Activated CD4-positive, alpha-beta T cell treated with anti-CD3 and anti-CD28 coated beads, Interleukin-2, amount 50 U/mL, for 24 hours (primary cell): ENCODE data around the gene DTYMK.
"Not testable (repeated sequence)": the region's sequence is repeated elsewhere in the genome, so short reads cannot be mapped to it uniquely, and the experiment has no call there.

Experiments
- DNase-seq, 2 donors: peaks; one replicate each; pipeline ENCODE4 v3.0.0-alpha.2; 2020; ENCODE audit warnings: low read depth in 1 of 2, low spot score in 1 of 2

DTYMK gene

DNA sequence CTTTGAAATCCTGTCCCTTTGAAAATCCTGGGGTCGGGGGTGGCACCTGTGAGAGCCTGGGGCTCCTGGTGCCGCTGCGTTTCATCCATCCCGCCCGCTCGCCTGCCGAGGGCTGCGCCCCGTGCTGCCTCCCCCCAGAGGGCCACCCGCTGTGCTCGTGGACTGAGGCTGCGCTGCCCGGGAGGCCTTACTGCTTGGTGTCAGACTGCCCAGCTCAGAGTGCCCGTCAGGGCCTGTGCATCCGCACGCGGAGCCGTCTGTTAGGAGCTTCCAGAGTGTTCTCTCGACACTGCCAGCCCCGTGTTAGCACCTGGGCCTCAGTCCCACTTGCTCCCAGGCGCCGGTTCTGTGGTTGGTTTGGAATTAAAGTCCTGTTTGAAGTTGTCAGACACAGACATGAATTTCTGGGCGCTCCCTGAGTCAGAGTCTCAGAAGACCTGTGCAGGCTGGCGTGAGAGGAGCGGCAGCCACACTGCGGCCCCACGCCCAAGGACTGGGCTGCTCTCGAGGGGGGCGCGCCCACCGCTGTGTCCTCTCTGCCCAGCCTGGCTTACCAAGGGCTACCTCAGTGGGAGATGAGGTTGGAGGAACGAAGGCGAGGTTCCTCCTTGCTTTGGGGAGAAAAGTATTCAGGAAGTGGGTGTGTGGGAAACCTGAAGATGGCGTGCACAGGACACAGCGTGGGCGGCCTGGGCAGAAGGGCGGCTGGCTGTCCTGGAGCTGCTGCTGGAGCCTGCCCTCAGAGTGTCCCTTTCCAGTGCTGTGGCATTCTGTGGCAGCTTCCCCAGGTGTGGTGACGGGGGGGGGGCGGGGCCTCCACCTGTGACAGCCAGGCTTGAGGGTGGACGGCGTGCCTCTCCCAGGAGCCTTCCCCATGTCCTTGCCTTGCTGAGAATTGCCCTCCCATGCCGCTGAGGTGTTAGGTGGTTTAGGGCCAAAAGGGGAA is 14.1 kb downstream of the DTYMK start:
- no peak for DNase-seq

DNA sequence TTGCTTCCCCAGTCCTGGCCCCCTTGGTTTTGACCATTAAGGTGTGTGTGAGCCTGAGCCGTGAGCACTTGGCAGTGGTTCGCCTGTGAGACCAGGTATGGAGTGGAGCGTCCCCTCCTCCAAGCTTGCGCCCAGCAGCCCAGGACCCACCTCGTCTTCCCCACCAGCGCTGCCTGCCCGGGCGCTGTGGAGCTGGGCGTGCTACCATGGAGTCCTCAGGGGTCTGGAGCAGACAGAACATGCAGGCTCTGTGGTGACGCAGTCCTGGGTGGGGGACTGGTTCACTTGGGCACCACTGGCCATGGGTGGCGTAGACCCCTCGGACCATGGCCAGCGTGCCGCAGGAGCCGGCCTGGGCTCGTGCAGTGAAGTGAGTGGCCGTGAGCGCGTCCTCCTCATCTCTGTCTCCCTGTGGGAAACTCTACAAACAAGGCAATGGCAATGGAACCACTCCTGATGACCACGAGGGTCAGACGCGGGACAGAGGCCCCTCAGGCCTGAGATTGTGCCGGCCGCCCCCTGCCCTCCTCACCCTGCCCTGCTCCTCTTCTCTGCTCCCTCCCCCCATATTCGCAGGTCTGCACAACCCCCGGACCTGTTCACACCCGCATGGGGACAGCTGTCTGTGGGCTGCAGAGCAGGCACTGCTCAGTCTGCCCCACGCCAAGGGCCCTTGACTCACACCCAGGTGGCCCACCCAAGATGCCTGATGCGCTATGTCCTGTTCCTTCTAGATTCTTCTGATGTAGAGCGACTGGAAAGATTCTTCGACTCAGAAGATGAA is 15.0 kb downstream of the DTYMK start:
- DNase-seq, result no peak

DNA sequence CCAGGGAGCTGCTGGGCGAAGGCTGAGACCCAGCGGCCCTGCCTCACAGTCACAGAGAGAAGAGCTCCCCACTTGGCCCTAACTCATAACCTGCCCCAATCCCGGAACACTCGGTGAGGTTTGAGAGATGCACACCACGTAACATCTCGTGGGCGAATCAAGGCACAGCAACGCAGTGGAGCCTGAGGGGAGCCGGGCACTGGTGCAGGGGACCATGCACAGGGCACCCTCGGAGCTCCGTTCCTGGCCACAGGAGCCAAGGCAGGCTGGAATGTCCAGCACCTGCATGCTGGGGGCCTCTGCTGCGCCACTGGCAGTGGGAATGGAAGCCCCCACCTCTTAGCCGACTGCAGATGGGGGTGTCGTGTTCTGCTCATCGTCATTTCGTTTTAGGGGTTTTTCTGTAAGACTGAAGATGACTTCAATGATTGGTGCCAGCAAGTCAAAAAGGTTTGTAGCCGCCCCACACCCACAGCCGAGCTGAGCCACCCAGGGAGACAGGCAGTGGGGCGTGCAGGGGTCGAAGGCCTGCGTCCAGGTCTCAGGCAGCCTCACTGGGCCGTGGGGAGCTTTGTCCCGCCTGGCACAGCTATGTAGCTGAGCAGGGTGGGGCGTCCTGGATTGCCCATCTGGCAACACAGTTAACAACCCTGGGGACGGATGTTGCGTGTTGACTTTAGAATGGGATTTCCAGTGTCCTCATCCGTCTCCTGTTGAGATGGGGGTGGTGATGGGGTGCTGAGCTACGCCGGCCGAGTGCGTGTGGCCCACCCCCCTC is 16.1 kb downstream of the DTYMK start:
- no peak for DNase-seq

DNA sequence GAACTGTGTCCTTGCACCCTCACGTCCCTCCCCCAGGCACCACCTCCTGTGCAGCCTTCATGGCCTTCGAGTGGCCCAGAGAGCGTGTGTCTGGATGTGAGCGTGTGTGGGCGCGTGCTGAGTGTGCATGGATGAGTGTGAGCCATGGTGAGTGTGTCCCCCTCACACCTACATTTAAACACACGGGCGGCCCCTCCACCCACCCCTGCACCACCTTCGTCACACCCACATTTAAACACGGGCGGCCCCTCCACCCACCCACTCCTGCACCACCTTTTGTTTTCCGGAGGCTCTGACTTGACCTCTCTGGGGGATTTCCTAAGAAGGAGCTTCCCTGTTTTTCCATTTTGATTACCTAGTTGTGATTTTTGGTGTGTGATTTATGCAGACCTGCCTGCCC is 17.8 kb downstream of the DTYMK start:
- no peak for DNase-seq

DNA sequence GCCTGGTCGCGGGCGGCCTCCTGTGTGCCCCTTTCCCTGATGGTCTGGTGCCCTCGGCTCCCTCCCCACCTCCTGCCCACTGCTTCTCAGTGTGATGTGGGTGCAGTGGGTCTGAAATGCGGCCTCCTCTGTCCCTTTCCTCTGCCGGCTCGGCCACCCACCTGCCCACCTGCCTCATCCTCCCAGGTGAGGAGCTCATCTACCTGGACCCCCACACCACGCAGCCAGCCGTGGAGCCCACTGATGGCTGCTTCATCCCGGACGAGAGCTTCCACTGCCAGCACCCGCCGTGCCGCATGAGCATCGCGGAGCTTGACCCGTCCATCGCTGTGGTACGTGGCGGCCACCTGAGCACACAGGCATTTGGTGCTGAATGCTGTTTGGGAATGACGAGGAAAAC is 18.3 kb downstream of the DTYMK start:
- DNase-seq, result no peak

DNA sequence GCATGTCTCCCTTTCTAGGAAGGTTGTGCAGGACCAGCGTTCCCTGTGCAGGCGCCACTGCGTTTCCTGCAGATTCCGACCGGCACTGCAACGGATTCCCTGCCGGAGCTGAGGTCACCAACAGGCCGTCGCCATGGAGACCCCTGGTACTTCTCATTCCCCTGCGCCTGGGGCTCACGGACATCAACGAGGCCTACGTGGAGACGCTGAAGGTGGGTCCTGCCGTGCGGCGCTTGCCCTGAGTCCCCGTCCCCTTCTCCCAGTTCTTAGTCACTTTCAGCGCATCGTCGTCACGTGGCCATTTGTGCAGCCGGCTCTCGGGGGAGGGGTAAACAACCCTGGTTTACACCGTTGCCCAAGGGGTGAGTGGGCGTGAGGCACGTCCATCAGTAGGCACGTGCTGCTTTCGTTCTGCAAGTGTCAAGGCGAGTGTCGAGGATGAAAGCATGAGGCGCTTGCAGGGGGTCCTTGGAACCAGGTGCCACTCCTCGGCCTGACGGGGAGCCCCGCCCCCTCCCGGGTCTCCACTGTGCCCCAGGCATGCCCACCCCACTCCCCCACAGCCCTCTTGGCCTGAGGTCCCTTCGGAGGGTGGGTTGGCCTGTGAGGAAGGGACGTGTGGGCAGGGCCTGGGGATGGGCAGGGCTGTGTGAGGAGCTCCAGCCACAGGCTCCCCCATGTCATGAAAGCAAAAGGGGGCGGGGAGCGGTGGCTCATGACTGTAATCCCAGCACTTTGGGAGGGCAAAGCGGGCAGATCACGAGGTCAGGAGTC is 19.8 kb downstream of the DTYMK start:
- no peak for DNase-seq

DNA sequence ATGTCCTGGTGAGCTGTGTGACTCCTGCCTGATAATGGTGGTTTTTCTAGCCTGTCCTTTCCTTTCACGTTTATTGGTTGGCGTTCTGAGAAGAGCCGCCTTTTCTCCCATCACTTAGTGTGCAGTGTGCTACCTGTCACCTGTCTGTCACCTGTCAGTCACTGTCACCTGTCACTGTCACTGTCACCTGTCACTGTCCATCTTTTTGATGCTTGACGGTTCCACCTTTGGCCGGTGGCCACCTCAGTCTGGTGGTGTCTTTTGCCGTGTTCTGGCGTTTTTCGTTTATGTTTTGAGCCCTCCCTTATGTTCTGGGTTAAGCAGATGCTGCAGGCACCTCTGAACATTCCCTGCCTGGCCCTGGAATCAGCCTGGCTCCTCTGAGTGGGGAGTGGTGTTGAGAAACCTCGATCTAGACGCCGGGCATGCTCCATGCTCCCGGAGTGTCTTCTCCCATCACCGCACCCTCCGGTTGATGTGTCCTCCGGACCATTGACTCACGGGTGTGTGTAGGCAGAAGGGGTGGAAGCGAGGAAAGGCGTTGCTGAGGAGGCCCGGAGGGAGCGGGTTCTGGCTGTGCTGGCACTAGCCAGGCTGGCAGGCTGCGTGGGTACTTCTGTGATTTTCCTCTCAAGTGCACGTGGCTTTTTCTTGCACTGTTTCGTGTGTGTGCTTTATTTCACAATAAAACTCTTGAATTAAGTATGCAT is 20.7 kb downstream of the DTYMK start:
- DNase-seq, result no peak

DNA sequence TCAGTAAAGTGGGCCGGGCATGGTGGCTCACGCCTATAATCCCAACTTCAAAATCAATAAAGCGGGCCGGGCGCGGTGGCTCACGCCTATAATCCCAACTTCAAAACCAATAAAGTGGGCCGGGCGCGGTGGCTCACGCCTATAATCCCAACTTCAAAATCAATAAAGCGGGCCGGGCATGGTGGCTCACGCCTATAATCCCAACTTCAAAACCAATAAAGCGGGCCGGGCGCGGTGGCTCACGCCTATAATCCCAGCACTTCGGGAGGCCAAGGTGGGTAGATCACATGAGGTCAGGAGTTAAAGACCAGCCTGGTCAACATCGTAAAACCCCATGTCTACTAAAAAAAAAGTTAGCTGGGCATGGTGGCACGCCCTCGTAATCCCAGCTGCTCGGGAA is 23.9 kb downstream of the DTYMK start:
- DNase-seq, result not testable (repeated sequence)

DNA sequence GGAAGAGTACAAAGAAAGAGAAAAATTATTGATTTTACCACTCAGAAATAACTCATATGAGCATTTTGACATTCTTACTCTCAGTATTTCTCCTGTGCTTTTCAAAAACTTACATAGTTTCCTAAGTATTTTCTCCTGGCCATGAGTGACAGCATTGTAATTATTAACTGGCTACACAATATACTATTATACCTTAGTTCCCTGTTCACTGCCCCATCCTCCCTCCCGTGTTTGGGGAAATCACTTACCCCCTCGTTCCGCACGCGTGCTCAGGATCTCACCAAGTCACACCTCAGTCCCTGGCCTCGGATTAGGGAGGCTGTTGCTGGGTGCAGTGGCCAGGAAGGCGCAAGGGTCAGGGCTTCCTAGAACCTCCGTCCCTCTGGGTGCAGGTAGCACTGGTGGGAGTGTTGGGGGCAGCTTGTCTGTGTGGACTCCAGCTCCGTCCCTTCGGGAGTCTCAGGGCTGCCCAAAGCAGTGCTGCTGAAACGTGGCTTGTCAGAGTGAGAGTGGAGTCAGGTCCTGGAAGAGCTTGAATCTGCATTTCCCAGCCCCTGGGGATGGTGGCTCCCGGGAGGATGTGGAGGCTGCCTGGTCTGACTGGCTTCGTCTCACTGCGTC is 25.9 kb downstream of the DTYMK start:
- DNase-seq, result no peak

DNA sequence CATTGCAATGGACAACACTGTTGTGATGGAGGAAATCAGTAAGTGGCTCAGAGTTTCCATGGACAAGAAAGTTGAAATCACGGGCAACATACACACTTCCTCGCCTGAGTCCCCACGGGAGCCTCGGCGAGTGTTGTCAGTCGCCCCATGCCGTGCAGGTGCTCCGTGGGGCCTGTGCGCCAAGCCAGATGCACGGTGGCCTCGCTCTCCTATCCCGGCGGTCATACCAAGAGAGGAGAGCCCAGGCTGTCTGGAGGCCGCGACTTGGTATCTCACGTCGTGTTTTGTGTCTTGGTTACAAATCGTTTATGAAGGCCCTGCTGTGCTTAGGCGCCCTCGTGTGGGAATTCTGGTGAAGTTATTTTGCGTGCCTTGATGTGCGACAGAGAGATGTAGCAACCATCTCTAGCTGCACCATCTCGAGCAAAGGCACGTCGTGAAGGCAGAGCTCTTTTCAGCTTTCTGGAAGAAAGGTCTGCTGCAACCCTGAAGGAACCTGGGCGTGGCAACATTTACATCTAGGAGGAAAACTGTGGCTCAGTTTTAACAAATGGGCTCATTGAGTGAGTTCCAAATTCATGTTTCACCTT is 27.4 kb downstream of the DTYMK start:
- DNase-seq, result no peak

DNA sequence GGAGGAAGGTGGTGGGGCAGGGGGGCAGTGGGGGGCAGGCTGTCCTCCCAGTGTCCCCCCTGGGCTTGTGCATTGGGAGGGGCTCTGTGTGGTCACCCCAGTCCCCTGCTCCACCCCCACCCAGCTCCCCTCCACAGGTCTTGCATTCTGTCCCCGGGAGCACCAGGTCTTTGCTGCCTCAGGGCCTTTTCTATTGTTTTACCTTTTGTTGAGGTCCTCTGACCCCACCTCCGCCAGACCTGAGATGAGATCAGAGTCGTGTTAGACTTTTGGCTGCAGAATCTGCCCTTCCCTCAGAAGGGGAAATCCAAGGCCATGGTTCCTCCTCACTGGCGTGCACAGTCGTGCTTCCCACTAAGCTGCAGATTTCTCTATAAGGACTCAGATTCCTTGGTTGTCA is 28.3 kb downstream of the DTYMK start:
- no peak for DNase-seq

DNA sequence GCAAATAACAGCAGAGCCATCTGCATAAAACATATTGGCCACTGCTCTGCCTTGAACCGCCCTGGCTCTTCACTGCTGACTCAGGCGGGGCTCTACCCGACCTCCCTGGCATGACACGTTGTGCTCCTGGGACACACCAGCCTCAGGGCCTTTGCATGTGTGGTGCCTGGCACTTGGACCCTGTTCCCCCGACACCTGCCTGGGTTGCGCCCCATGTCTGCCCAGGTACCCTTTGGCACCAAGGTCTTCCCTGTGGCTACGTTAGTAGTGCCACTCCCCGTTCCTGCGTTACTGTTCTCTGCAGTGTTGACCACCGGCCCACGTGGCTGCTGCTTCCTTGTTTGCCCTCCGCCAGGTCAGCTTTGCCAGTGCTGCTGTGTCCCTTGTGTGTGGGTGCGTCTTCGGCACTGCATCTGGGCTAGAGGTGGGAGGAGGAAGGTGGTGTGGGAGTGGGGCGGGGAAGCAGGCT is 28.8 kb downstream of the DTYMK start:
- no peak for DNase-seq

DNA sequence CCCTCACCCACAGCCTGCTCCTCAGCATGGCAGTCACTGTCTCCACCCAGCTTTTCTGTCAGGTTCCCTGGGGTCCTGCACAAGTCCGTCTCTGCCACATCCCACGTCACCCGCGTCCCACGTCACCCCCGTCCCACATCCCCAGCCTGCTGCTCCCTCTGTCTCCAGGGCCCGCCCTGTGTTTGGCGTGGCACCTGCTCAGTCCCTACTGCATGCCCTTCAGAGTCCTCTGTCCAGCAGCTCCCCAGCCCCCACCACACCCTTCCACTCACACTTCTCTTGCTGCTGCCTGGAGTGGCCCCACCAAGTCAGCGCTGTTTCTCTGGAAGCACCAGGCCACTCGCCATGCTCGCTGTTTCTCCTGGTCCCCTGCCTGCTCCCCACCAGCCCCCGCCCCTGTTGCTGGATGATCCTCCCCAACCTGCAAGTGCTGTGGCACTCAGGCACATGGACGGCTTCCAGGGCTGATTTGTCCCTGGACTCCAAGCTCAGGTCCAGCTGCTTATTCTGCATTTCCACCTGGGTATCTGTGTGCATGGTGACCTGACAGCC is 30.3 kb downstream of the DTYMK start:
- DNase-seq, result no peak

DNA sequence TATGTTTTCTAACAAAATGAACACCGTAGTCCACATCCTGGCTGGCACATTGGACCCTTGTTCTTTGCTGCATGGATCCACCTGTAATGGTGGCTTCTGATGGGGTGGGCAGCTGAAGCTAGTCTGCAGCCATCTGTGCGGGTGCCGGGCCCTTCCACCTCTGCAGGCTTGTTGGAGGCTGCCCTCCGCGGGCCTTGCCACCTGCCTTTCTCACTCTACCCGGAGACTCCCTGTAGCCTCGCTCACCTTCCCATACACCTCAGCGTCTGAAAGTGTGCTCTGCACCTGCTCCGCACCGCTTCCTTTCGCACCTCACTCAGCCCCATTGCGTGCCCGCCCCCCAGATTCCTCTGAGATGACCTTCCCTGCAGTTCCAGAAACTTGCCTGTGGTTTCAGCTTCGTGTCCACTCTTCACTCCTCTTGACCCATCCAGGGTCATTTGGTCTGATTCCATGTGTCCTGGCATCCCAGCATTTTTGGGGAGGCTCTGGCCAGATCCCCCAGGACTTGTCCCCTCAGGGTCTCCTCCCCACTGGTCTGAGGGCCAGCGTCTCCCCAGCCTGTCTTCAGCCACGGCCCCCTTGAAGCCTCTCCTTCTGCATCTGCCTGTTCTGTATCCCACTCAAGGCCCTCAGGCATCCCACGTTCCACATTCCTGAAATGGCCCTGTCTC is 31.0 kb downstream of the DTYMK start:
- no peak for DNase-seq

DNA sequence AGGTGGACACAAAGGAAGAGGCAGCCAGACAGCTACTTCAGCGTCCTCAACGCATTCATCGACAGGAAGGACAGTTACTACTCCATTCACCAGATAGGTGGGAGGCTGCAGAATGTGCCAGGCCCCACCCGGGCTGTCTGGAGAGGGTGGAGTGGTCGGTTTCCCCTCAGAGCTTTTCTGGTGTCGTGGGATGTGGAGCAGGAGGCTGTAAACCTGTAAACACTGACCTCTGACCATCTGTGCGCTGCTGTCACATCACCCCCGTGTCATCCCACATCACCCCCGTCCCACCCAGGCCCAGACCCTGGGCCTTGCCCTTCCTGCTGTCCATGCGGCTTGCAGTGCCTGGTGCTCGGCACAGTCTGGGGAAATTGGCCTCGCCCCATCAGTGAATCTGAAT is 32.1 kb downstream of the DTYMK start:
- DNase-seq, result no peak

DNA sequence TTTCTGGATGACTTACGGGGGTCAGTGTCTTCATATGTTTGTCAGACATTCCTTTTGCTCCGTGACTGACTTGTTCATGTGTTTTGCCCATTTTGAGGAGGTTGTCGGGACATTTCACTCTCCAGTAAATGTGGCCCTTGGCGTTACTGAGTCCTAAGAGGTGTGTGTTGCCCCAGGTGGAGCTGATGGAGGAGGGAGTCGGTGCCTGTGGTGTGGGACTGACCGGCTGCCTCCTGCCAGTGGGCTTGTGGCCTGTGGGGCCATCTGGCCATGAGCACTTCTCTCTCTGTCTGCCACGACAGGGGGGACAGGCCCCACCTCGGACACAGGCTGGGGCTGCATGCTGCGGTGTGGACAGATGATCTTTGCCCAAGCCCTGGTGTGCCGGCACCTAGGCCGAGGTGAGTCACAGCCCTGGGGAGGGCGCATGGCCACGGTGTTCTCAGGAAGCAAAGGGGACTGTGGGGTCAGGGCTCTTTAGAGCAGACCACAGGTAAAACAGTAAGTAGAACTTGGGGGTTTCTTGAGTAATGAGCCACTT is 33.3 kb downstream of the DTYMK start:
- no peak for DNase-seq

DNA sequence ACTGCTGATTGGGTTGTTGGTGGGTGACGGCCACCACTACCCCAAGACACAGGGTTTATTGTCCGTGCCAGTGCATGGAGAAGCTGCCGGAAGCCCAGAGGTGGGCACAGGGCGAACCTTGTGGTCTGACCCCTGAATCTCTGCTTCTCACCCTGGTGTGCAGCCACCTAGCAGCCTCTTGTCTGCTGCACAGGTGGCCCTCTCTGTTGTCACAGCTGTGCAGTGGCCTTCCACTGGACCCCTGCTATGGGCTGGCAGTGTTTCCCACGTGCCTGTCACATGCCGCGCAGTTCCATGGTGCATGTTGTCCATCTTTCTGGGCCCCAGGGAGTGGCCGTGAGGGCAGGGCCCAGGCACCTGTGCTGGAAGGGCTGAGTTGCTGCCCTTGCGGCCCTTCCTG is 33.9 kb downstream of the DTYMK start:
- DNase-seq, result no peak

DNA sequence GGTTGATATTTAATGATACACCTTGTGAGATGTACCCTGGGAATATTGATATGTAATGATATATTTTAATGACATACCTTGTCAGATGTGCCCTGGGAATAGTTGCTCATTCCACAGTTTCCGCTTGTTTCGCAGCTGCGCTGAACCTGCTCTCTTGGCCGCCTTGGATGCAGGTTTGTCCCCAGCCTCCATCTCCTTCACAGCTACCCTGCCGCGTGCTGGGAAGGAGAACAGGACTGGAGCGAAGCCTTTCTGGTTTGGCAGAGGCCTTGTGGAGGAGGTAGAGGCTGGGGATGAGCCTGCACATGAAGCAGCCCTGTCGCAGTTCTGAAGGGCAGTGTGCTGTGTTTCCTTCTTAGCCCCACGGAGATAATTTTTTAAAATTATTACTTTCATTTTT is 34.5 kb downstream of the DTYMK start:
- no peak for DNase-seq
